HG02973 (cell line): ENCODE measurements around the gene OTOP3.
"Not testable (repeated sequence)": the region's sequence is repeated elsewhere in the genome, so short reads cannot be mapped to it uniquely, and the experiment has no call there.

Experiments used
- ATAC-seq: cut with Tn5 transposase; IDR thresholded peaks from one replicate; pipeline ENCODE4 v1.9.1; 2021; ENCODE audit warnings: moderate library complexity; ENCODE audit not compliant: unreplicated experiment

OTOP3 gene

GRCh38 chr17:74959826-74960515, 24.3 kb downstream of the OTOP3 start:
- no peak for ATAC-seq

GRCh38 chr17:74960570-74961342, 25.1 kb downstream of the OTOP3 start:
- ATAC-seq: no peak

GRCh38 chr17:74961657-74962350, 26.1 kb downstream of the OTOP3 start:
- no peak for ATAC-seq

- no peak for ATAC-seq
These were observed 27.1 kb downstream of the OTOP3 start for GRCh38 chr17:74962622-74963394.

GRCh38 chr17:74963656-74964055, 28.0 kb downstream of the OTOP3 start:
- ATAC-seq: no peak

- no peak for ATAC-seq
These were observed 28.6 kb downstream of the OTOP3 start for GRCh38 chr17:74964246-74964761.

- no peak for ATAC-seq
These were observed 29.4 kb downstream of the OTOP3 start for GRCh38 chr17:74964988-74965622.

- no peak for ATAC-seq
These were observed 32.7 kb downstream of the OTOP3 start for GRCh38 chr17:74968361-74968780.

GRCh38 chr17:74969501-74969900, 33.8 kb downstream of the OTOP3 start:
- ATAC-seq: not testable (repeated sequence)

- no peak for ATAC-seq
These were observed 34.7 kb downstream of the OTOP3 start for GRCh38 chr17:74970395-74970794.

GRCh38 chr17:74971069-74971841, 35.6 kb downstream of the OTOP3 start:
- no peak for ATAC-seq

GRCh38 chr17:74971842-74972106, 36.1 kb downstream of the OTOP3 start:
- no peak for ATAC-seq

- ATAC-seq: no peak
These were observed 36.6 kb downstream of the OTOP3 start, which contains the start of gene HID1 for GRCh38 chr17:74972107-74972972. TSS of gene HID1 (minus strand) at chr17:74972759. CDS start at chr17:74972656, 103 bp downstream.

- no peak for ATAC-seq
These were observed 37.3 kb downstream of the OTOP3 start for GRCh38 chr17:74972973-74973328.

GRCh38 chr17:74975943-74976342, 40.2 kb downstream of the OTOP3 start:
- ATAC-seq: no peak

- no peak for ATAC-seq
These were observed 42.1 kb downstream of the OTOP3 start for GRCh38 chr17:74977802-74978201.

GRCh38 chr17:74978240-74978639, 42.5 kb downstream of the OTOP3 start:
- no peak for ATAC-seq

GRCh38 chr17:74979408-74980146, 43.9 kb downstream of the OTOP3 start:
- ATAC-seq: no peak
